Measurements from ENCODE around the gene CHCT1.
"Not testable (repeated sequence)": the region's sequence is repeated elsewhere in the genome, so short reads cannot be mapped to it uniquely, and the experiment has no call there.

CHCT1 gene

DNA sequence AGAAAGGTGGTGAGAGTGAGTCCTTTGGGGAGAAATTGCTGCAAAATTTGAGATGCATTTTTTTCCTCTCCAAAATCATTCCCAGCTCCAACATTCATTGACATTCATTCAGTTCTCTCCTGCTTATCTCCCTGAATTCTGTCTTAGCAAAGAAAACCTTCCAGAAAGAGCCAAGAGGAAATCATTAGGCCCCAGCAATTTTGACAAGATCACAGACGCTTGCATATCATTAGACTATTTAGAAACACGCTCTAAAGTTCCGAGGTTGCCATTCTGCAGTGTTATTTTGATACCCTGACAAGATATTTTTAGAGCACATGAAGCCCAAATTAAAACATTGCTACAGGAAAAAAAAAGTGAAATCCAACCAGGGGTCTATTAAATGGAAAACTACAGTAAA is 9.6 kb upstream of the CHCT1 start:
- no peak overlapping the region for H3K4me3 ChIP-seq (replicated peaks; ENCODE audit: insufficient read depth, low read length)
- no peak overlapping the region for H3K27ac ChIP-seq (replicated peaks)
- H3K27me3 ChIP-seq (ENCODE audit: insufficient read depth, poor library complexity, severe bottlenecking), result no peaks in the 10 kb centered on the region
- TF ChIP-seq GABPA (IDR thresholded peaks at IDR 0.05; ENCODE audit: low read depth) (no peak), CTCF (IDR thresholded peaks at IDR 0.05; ENCODE audit: insufficient read depth, low read length) (no peak), POLR2AphosphoS5 (IDR thresholded peaks at IDR 0.05; ENCODE audit: low read depth) (no peak), SPI1 (IDR thresholded peaks at IDR 0.05; ENCODE audit: borderline replicate concordance, low read depth) (no peak)
- TF ChIP-seq, protein P1, sequence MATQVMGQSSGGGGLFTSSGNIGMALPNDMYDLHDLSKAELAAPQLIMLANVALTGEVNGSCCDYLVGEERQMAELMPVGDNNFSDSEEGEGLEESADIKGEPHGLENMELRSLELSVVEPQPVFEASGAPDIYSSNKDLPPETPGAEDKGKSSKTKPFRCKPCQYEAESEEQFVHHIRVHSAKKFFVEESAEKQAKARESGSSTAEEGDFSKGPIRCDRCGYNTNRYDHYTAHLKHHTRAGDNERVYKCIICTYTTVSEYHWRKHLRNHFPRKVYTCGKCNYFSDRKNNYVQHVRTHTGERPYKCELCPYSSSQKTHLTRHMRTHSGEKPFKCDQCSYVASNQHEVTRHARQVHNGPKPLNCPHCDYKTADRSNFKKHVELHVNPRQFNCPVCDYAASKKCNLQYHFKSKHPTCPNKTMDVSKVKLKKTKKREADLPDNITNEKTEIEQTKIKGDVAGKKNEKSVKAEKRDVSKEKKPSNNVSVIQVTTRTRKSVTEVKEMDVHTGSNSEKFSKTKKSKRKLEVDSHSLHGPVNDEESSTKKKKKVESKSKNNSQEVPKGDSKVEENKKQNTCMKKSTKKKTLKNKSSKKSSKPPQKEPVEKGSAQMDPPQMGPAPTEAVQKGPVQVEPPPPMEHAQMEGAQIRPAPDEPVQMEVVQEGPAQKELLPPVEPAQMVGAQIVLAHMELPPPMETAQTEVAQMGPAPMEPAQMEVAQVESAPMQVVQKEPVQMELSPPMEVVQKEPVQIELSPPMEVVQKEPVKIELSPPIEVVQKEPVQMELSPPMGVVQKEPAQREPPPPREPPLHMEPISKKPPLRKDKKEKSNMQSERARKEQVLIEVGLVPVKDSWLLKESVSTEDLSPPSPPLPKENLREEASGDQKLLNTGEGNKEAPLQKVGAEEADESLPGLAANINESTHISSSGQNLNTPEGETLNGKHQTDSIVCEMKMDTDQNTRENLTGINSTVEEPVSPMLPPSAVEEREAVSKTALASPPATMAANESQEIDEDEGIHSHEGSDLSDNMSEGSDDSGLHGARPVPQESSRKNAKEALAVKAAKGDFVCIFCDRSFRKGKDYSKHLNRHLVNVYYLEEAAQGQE (IDR thresholded peaks at IDR 0.05; ENCODE audit: insufficient replicate concordance, low read depth), result no peak
- no peak for DNase-seq (ENCODE audit: low read depth in 1 of 2, low spot score in 1 of 2)

- no peak for DNase-seq (ENCODE audit: low read depth in 1 of 2, low spot score in 1 of 2)
- TF ChIP-seq CTCF (IDR thresholded peaks at IDR 0.05; ENCODE audit: insufficient read depth, low read length) (no peak), SPI1 (IDR thresholded peaks at IDR 0.05; ENCODE audit: borderline replicate concordance, low read depth) (no peak), GABPA (IDR thresholded peaks at IDR 0.05; ENCODE audit: low read depth) (no peak), POLR2AphosphoS5 (IDR thresholded peaks at IDR 0.05; ENCODE audit: low read depth) (no peak)
- TF ChIP-seq, protein P1 (IDR thresholded peaks at IDR 0.05; ENCODE audit: insufficient replicate concordance, low read depth), result no peak
- Histone ChIP-seq H3K27me3 (ENCODE audit: insufficient read depth, poor library complexity, severe bottlenecking) (no peaks in the 10 kb centered on the region), H3K27ac (replicated peaks) (no peak overlapping the region), H3K4me3 (replicated peaks; ENCODE audit: insufficient read depth, low read length) (no peak overlapping the region)
Measured at GRCh38 chr17:60415146-60415545, 7.1 kb upstream of the CHCT1 start.

GRCh38 chr17:60416368-60416925 is 5.8 kb upstream of the CHCT1 start:
- no peak overlapping the region for H3K4me3 ChIP-seq (replicated peaks; ENCODE audit: insufficient read depth, low read length)
- DNase-seq (ENCODE audit: low read depth in 1 of 2, low spot score in 1 of 2), result no peak
- no peak overlapping the region for H3K27ac ChIP-seq (replicated peaks)
- TF ChIP-seq GABPA (IDR thresholded peaks at IDR 0.05; ENCODE audit: low read depth) (no peak), CTCF (IDR thresholded peaks at IDR 0.05; ENCODE audit: insufficient read depth, low read length) (no peak), POLR2AphosphoS5 (IDR thresholded peaks at IDR 0.05; ENCODE audit: low read depth) (no peak), SPI1 (IDR thresholded peaks at IDR 0.05; ENCODE audit: borderline replicate concordance, low read depth) (no peak)
- TF ChIP-seq, protein P1 (IDR thresholded peaks at IDR 0.05; ENCODE audit: insufficient replicate concordance, low read depth), result no peak
- no peaks in the 10 kb centered on the region for H3K27me3 ChIP-seq (ENCODE audit: insufficient read depth, poor library complexity, severe bottlenecking)

GRCh38 chr17:60419003-60419402 is 3.3 kb upstream of the CHCT1 start:
- not testable (repeated sequence) for H3K27ac ChIP-seq (replicated peaks); H3K4me3 ChIP-seq (replicated peaks; ENCODE audit: insufficient read depth, low read length); H3K27me3 ChIP-seq (ENCODE audit: insufficient read depth, poor library complexity, severe bottlenecking); DNase-seq (ENCODE audit: low read depth in 1 of 2, low spot score in 1 of 2)

- H3K4me3 ChIP-seq (replicated peaks; ENCODE audit: insufficient read depth, low read length); DNase-seq (ENCODE audit: low read depth in 1 of 2, low spot score in 1 of 2); H3K27me3 ChIP-seq (ENCODE audit: insufficient read depth, poor library complexity, severe bottlenecking); H3K27ac ChIP-seq (replicated peaks): not testable (repeated sequence)
Measured at GRCh38 chr17:60419875-60420274, 2.4 kb upstream of the CHCT1 start.

Data from HL-60 (cell line).